Measurements from ENCODE around the gene SIPA1.
"Not testable (repeated sequence)": the region's sequence is repeated elsewhere in the genome, so short reads cannot be mapped to it uniquely, and the experiment has no call there.

- TF ChIP-seq CTCF (conservative IDR thresholded peaks at IDR 0.05; ENCODE audit: low read depth, low read length); EZH2 (IDR thresholded peaks at IDR 0.05; ENCODE audit: borderline replicate concordance, low read depth, low read length, poor library complexity, severe bottlenecking): not testable (repeated sequence)
These were observed 53.9 kb downstream of the SIPA1 start for GRCh38 chr11:65691847-65692246.
